H1 (cell line): ENCODE results near the gene UBASH3B. TPM values are rescaled to one million over a fixed set of nuclear protein-coding genes. Genes with fewer than 3 reads are reported as not detected.

Experiments used
- ATF2 ChIP-seq: IDR thresholded peaks from 2 replicates; pipeline ENCODE4 v1.6.1; 2012; ENCODE audit warnings: low read length, inconsistent platforms
- CTCF ChIP-seq, 3 experiments: IDR thresholded peaks; 1 replicate in 2 of 3; 2 replicates in 1 of 3; pipeline versions ENCODE4 v1.5.1 to v1.6.1; 2011; ENCODE audit warnings: low read length in 3 of 3, mild to moderate bottlenecking in 3 of 3, inconsistent platforms in 2 of 3, low read depth in 1 of 3, moderate library complexity in 1 of 3; ENCODE audit not compliant: insufficient read depth in 1 of 3; ENCODE audit errors: control extremely low read depth in 1 of 3
- YY1 ChIP-seq: IDR thresholded peaks from 2 replicates; pipeline ENCODE4 v1.6.1; 2011; ENCODE audit warnings: low read depth, mild to moderate bottlenecking, low read length
- polyA plus RNA-seq, 7 experiments: library from polyadenylated mRNA; depleted of rRNA in 3 of 7; stranded (reverse) in 5 of 7; unstranded in 2 of 7; fragments of >200 nt in 5 of 7; fragments of 200-250 nt in 2 of 7; gene quantifications; 1 replicate in 5 of 7; 2 replicates in 1 of 7; 4 replicates in 1 of 7; pipeline versions ENCODE4 v1.2.1 to v1.2.3, GENCODE V29; 2011 to 2013; ENCODE audit warnings: missing spikeins in 2 of 7, mixed read lengths in 2 of 7
- total RNA-seq: library from RNA; stranded (reverse); fragmentation: NEBNext Ultra II Directional; extraction: Animal tissue kit (Norgen Biotek cat#: 25700); gene quantifications from 2 replicates; pipeline ENCODE4 v1.2.1, GENCODE V29; 2021

UBASH3B gene
- total and polyA plus RNA-seq, 2 of the 8 experiments (the other 6 are each of a cell fraction or from before 2014, with no cell fraction given) = 7.5 to 9.5 TPM

- no peak for TF ChIP-seq CTCF (IDR thresholded peaks at IDR 0.05; ENCODE audit: control extremely low read depth in 1 of 3, insufficient read depth in 1 of 3, low read depth in 1 of 3, low read length in 3 of 3)
- TF ChIP-seq ATF2 = no peak
- no peak for TF ChIP-seq YY1
Observed at GRCh38 chr11:122666743-122667142, 11.2 kb downstream of the UBASH3B start (continued).
